CD4-positive, alpha-beta T cell treated with Interleukin-17A for 4 hours (primary cell): ENCODE measurements around the gene DIP2C.
"Not testable (repeated sequence)": the region's sequence is repeated elsewhere in the genome, so short reads cannot be mapped to it uniquely, and the experiment has no call there.

Experiments
- DNase-seq: peaks from one replicate; pipeline ENCODE4 v3.0.0-alpha.2; 2020; ENCODE audit warnings: mixed read lengths

Gene DIP2C

GRCh38 chr10:697097-697875, 7.8 kb upstream of the DIP2C start:
- DNase-seq, result no peak

DNA sequence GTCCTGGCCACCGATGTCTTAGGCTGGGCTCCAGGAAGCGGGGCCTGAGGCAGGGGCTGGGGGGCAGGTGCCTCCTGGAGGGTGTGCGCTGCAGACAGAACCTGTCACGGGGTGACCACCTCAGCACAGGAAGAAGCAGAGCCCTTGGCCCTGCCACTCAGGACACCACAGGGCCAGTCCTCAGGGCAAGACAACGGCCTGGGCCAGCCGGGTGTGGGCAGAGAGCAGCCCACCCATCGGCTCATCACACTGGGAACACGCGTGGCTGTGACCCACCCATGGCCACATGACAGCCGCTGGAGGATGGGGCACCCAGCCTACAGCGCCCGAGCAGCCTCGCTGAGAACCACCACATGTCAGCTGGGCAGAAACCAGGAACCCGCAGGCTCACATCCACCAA, 5.9 kb upstream of the DIP2C start:
- DNase-seq, result no peak

DNA sequence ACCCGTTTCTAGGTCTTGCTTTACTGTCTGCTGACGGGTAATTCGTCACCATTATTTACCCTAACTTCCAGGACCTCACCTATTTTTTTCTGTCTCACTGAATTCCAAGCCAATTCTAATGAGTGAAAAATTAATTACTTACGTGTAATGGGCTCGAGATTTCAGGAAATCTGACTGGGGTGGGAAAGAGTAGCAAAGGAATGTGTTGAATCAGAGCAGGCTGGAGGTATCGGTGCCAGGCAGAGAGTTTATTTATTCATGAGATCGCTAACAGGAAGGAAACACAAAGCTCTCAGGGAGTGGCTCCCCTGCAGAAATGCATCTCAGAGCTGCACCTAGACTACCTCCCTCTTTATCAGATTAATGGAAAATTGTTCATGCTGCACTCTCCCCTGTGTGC, 4.0 kb upstream of the DIP2C start:
- no peak for DNase-seq

GRCh38 chr10:692682-693351, 3.3 kb upstream of the DIP2C start:
- DNase-seq, result no peak

DNA sequence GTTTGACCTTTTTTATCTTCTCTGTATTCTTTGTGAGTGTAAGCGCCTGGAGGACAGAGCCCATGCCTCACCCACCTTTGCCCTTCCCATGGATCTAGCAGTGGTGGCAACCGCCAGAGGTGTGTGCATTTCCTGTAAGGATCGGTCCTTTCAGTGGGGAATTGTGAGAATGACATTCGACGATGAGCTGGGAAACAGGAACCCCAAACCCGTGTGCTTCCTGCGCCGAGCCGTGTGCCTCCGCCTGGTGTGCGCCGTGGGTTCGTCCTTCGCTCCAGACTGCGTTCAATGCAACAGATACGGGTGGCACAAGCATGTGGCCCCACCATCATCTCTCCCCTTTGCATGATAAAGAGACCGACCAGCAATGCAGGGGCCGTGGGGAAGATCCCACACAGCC, 1.7 kb upstream of the DIP2C start:
- DNase-seq, result no peak

- no peak for DNase-seq
Measured at GRCh38 chr10:690372-691161, 1.1 kb upstream of the DIP2C start.

- DNase-seq, result no peak
Measured at GRCh38 chr10:689121-689451, 382 bp downstream of the DIP2C start.

- DNase-seq, result no peak
Measured at GRCh38 chr10:688312-689120, 952 bp downstream of the DIP2C start.

DNA sequence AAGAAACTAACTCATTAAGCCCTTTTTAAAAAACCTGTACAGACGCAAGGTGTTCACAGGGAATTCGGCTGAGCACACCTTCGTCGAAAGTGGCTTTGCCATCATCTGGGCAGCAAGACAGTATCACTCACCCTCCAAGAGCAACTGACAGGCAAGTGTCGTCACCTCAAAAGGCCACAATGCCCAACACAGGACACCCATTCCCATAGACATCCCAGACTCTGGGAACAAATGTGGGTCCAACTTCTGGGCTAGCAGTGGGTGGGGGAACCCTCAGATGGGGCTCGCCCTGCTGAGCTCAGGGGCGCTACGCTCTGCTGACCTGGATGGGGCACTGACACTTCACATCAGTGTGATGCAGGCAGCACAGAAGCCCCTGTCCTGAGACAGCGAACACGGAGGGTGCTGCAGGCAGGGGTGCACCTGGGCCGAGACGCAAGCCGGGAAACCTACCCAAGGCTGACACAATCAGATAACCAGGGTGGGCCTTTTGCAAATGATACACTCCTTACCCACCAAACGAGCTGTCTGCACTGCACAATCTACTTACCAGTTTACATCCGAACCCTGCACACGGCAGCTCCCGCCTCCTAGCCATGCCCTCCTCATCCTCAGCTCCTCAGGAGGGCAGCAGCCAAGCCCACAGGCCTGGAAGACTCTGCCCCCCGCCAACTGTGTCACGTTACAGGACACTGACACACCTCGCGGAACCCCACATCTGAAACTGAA, 1.7 kb downstream of the DIP2C start:
- DNase-seq, result no peak

- no peak for DNase-seq
Measured at GRCh38 chr10:686155-686931, 3.1 kb downstream of the DIP2C start.

DNA sequence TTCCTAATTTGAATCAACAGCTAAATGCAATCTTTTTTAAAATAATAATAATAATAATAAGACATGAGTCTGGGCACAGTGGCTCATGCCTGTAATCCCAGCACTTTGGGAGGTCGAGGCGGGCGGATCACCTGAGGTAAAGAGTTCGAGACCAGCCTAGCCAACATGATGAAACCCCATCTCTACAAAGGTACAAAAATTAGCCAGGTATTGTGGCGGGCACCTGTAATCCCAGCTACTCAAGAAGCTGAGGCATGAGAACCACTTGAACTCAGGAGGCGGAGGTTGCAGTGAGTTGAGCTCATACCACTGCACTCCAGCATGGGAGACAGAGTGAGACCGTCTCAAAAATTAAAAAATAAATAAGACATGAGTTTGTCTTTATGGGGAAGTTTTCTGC, 3.9 kb downstream of the DIP2C start:
- no peak for DNase-seq

DNA sequence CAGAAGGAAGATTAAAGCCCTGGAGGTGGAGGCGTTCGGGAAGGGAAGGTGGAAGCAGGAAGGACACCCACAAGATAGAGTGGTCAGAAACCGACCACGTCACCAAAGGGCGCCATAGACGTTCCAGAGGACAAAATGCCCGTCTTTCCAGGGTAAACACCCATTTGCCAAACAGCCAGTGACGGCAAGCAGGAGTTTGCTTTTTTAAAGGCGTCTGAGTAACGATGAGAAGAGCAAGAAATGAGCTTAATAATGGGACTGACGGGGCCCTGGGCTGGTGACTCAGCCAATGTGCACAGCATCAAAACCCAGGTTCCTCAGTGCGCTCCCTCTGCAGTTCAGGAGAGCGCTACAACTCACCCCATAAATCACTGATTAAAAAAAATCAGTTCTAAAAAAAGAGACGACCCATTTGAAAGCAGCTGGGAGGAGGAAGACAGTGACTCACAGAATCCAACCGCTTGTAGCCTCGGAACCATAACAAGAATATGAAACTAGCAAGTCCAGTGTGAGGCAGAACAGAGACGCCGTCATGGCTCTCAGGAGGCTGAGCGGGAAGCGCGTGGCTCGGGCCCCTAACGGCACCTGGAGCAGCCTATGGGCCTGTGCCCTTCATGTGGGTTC, 5.9 kb downstream of the DIP2C start:
- no peak for DNase-seq

DNA sequence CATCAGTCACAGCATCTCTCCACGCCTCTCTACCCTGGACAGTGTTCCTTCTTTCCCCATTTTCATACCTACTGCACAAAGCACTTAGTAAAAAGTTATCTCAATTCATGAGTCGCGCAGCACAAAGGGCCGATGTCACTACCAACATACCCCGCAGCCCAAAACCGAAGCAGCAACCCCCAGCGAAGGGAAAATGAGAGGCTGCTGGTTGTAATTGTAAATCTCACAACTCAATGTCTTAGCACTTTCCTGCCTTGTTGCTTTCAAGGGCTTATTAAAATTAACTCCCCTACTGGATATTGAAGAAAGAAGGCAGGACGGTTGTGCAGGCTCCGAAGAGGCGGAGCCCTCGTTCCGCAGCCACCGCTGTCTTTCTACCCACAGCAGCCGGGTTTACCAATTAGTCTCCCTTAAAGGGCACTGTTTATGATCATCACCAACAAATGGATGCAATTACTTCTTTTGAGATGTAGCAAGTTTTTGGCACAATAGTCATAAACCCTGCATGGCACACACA, 6.5 kb downstream of the DIP2C start:
- DNase-seq, result no peak

GRCh38 chr10:681670-682318, 7.7 kb downstream of the DIP2C start:
- DNase-seq, result no peak

GRCh38 chr10:680745-681144, 8.7 kb downstream of the DIP2C start:
- no peak for DNase-seq

GRCh38 chr10:680146-680545, 9.3 kb downstream of the DIP2C start:
- DNase-seq, result no peak

DNA sequence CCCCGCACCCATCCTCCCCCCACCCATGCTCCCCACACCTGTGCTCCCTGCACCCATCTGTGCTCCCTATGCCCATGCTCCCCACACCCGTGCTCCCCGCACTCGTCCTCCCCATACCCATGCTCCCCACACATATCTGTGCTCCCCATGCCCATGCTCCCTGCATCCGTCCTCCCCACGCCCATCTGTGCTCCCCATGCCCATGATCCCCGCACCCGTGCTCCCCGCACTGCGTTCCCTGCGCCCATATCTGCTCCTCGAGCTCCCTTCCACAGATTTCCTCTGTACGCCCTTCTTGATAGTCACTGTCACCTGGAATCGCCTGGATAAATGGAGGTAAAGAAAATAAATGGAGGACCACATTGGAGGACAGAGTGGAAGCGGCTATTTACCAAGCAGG, 9.9 kb downstream of the DIP2C start:
- DNase-seq, result no peak

GRCh38 chr10:678662-679005, 10.8 kb downstream of the DIP2C start:
- not testable (repeated sequence) for DNase-seq

DNA sequence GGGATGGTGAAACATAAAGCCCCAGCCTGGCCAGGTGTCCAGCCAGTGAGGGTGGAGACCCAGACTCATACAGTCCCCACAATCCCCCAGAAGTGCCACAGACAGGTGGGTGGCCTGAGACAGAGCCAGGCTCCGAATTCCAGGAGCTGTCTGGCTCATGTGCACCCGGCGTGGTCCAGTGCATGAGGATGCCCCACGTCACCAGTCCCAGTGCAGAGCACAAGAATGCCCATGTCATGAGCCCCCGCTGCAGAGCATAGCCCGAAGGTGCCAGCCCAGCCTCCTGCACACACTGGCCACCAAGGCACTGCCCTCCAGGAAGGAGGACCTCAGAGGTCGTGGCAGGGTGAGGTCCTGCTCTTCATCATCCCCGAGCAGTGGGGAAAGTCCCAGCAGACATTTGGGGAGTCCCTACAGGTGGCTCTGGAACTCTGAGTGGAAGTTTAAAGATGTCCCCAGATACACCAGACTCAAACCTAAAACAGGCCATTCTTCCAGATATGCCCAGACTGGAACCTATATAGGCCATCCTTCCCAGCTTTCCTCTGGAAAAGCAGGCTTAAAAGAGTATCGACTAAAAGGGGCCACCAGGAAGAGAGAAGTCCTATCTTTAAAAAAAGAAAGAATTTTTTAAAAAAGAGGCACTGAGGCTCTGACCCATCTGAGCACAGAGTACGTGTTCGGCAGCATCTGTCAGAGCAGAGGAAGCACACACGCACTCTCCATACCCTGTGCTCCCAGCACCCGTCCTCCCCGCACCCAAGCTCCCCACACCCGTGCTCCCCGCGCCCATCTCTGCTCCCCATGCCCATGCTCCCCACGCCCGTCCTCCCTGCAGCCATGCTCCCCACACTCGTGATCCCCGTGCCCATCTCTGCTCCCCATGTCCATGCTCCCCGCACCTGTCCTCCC, 11.5 kb downstream of the DIP2C start:
- no peak for DNase-seq
